Caco-2 (cell line): ENCODE data around the gene CYP2A13. TPM values are rescaled to one million over a fixed set of nuclear protein-coding genes. Genes with fewer than 3 reads are reported as not detected.
"Not testable (repeated sequence)": the region's sequence is repeated elsewhere in the genome, so short reads cannot be mapped to it uniquely, and the experiment has no call there.

Experiments used
- BruUV-seq: library from RNA; stranded (reverse); fragments of 400-500 nt; replicated peaks from 2 replicates; lab custom pipeline; 2021; lab: Mats Ljungman, UMichigan
- CTCF ChIA-PET: fragments of 300-600 bp; sonication (Branson Sonifier 250); formaldehyde crosslinking; loops from one replicate; lab custom pipeline; 2022; ENCODE audit warnings: antibody characterized with exemption; lab: Charles Lee
- POLR2A ChIA-PET: fragments of 300-600 bp; sonication (Branson Sonifier 250); formaldehyde crosslinking; loops from one replicate; lab custom pipeline; 2022; ENCODE audit warnings: antibody characterized with exemption; lab: Charles Lee
- DNase-seq, 2 experiments: peaks; one replicate each; pipeline versions ENCODE4 v3.0.0 to v3.0.0-alpha.2; 2020 to 2022
- H3K27me3 ChIP-seq: replicated peaks from 2 replicates; pipeline ENCODE4 v1.6.0; 2011; ENCODE audit warnings: low read length; ENCODE audit not compliant: control insufficient read depth, insufficient read depth
- H3K36me3 ChIP-seq: 2 replicates; pipeline ENCODE4 v1.5.1; 2011; ENCODE audit warnings: low read length; ENCODE audit not compliant: control insufficient read depth, insufficient read depth
- H3K4me1 ChIP-seq: fragments of 250-450 bp; sonication (Bioruptor Pico); 2 replicates; pipeline ENCODE4 v1.5.1; 2020; ENCODE audit warnings: mild to moderate bottlenecking
- H3K4me3 ChIP-seq: 2 replicates; pipeline ENCODE4 v1.5.1; 2011; ENCODE audit warnings: low read depth, mild to moderate bottlenecking, control low read depth, low read length
- H3K9me3 ChIP-seq: fragments of 250-450 bp; sonication (Bioruptor Pico); 2 replicates; pipeline ENCODE4 v1.5.1; 2020; ENCODE audit warnings: mild to moderate bottlenecking, moderate library complexity
- H3K27ac Mint-ChIP-seq: one replicate; pipeline ENCODE4 v1.8.0; 2022; ENCODE audit warnings: mixed read lengths; ENCODE audit not compliant: unreplicated experiment
- H3K27me3 Mint-ChIP-seq: one replicate; pipeline ENCODE4 v1.8.0; 2022; ENCODE audit warnings: mixed read lengths; ENCODE audit not compliant: insufficient read depth, unreplicated experiment
- H3K36me3 Mint-ChIP-seq: one replicate; pipeline ENCODE4 v1.8.0; 2022; ENCODE audit warnings: mild to moderate bottlenecking, mixed read lengths; ENCODE audit not compliant: insufficient read depth, unreplicated experiment
- H3K4me1 Mint-ChIP-seq: one replicate; pipeline ENCODE4 v1.8.0; 2022; ENCODE audit warnings: low read depth, mixed read lengths; ENCODE audit not compliant: unreplicated experiment
- H3K4me3 Mint-ChIP-seq: one replicate; pipeline ENCODE4 v1.8.0; 2022; ENCODE audit warnings: mild to moderate bottlenecking, moderate library complexity, mixed read lengths; ENCODE audit not compliant: unreplicated experiment
- H3K9me3 Mint-ChIP-seq: one replicate; pipeline ENCODE4 v1.8.0; 2022; ENCODE audit warnings: mixed read lengths; ENCODE audit not compliant: unreplicated experiment
- intact Hi-C: fragments of 100-400 bp; cut with micrococcal nuclease; formaldehyde crosslinking; loops from one replicate; pipeline ENCODE4 v1.10.0; 2022; ENCODE audit not compliant: unreplicated experiment
- total RNA-seq: library from RNA; stranded (reverse); gene quantifications from 2 replicates; pipeline ENCODE4 v1.2.3, GENCODE V29; 2022
- TF ChIP-seq, protein P1 (sequence below), 2 experiments: fragments of 200-600 bp in 1 of 2; IDR thresholded peaks; 1 replicate in 1 of 2; 2 replicates in 1 of 2; pipeline versions ENCODE4 v1.5.1 to v1.8.0; 2011 to 2022; ENCODE audit warnings: antibody characterized with exemption in 1 of 2, control low read depth in 1 of 2, inconsistent platforms in 1 of 2, low read depth in 1 of 2, low read length in 1 of 2, mild to moderate bottlenecking in 1 of 2, moderate library complexity in 1 of 2; ENCODE audit not compliant: insufficient read depth in 1 of 2, severe bottlenecking in 1 of 2, unreplicated experiment in 1 of 2

CYP2A13 gene
- total RNA-seq, 1 experiment from 2014 or later, result not detected

DNA sequence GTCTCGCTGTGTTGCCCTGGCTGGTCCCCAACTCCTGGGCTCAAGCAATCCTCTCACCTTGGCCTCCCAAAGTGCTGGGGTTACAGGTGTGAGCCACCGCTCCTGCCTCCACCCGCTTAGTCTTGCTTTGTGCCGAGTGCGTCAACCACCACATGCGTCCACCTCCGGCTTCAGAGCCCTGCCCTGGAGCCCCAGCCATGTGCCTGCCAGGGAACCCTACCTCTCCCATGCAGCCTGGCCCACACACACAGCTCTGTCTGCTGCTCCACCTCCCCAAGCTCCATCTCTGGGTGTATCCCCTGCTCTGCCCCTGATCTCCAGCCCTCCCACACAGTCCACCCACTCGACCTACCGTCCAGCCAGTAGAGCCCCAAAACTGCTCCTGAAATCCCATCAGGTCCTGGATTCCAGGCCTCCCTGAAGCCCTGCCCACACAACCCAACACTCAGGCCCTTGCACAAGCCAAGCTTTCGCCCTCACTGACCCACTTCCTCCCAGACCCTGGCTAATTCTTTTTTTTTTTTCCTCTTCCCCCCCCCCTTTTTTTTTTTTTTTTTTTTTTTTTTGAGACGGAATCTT lies 35.6 kb downstream of the CYP2A13 start:
- Mint-ChIP-seq H3K4me1 (peaks cover 7% of the 10 kb centered on the region), H3K27me3 (no peaks in the 10 kb centered on the region), H3K36me3 (no peaks in the 10 kb centered on the region), H3K27ac (no peak overlapping the region), H3K4me3 (no peak overlapping the region), H3K9me3 (no peaks in the 10 kb centered on the region)
- Histone ChIP-seq H3K4me1 (no peaks in the 10 kb centered on the region), H3K4me3 (no peak overlapping the region), H3K36me3 (no peaks in the 10 kb centered on the region), H3K27me3 (no peaks in the 10 kb centered on the region), H3K9me3 (no peaks in the 10 kb centered on the region)
- no peak for DNase-seq
- ChIA-PET POLR2A (no interaction called here), CTCF (no interaction called here)
- intact Hi-C loops, result no loop called here
- TF ChIP-seq, protein P1, sequence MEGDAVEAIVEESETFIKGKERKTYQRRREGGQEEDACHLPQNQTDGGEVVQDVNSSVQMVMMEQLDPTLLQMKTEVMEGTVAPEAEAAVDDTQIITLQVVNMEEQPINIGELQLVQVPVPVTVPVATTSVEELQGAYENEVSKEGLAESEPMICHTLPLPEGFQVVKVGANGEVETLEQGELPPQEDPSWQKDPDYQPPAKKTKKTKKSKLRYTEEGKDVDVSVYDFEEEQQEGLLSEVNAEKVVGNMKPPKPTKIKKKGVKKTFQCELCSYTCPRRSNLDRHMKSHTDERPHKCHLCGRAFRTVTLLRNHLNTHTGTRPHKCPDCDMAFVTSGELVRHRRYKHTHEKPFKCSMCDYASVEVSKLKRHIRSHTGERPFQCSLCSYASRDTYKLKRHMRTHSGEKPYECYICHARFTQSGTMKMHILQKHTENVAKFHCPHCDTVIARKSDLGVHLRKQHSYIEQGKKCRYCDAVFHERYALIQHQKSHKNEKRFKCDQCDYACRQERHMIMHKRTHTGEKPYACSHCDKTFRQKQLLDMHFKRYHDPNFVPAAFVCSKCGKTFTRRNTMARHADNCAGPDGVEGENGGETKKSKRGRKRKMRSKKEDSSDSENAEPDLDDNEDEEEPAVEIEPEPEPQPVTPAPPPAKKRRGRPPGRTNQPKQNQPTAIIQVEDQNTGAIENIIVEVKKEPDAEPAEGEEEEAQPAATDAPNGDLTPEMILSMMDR (IDR thresholded peaks at IDR 0.05; ENCODE audit: insufficient read depth in 1 of 2, low read depth in 1 of 2, low read length in 1 of 2, severe bottlenecking in 1 of 2, unreplicated experiment in 1 of 2), result no peak
- no TSS peak for BruUV-seq

DNA sequence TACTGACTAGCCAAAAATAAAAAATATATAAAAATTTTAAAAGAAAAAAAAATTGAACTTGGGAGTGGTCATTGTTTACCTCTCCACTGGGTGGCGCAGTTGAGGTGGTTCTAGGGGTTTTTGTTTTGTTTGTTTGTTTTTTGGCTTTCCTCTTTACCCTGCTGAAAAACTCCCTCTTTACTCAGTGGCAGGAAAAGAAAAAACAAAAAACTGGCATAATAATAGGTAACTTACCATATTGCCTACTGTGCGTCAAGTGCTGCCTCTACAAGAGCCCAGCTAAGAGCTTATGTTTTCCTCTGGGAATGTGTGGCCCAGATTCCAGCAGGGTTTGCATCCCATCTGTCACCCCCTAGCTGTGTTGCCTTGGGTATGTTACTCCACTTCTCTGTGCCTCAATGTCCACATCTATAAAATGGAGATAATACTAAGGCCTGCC lies 38.5 kb downstream of the CYP2A13 start:
- H3K27me3 Mint-ChIP-seq, H3K36me3 ChIP-seq, H3K4me3 Mint-ChIP-seq, H3K27ac Mint-ChIP-seq, H3K4me1 Mint-ChIP-seq, H3K4me1 ChIP-seq, H3K9me3 ChIP-seq, H3K4me3 ChIP-seq, H3K36me3 Mint-ChIP-seq, BruUV-seq, H3K27me3 ChIP-seq, POLR2A ChIA-PET, H3K9me3 Mint-ChIP-seq: not testable (repeated sequence)
- CTCF ChIA-PET, result interaction anchor here (1.8 kb wide), 1 partner anchor 137 kb away, joined by 5 read pairs; the partner anchor contains the start of gene HNRNPUL1
- DNase-seq, result peak in 1 of 2 experiments; percentile 41
- TF ChIP-seq, protein P1 (IDR thresholded peaks at IDR 0.05; ENCODE audit: insufficient read depth in 1 of 2, low read depth in 1 of 2, low read length in 1 of 2, severe bottlenecking in 1 of 2, unreplicated experiment in 1 of 2), result peak; percentile 55 to 83
- intact Hi-C loops, result loop anchor here (2.0 kb wide), 2 partner anchors 136 to 182 kb away; no protein-coding TSS in a partner anchor

DNA sequence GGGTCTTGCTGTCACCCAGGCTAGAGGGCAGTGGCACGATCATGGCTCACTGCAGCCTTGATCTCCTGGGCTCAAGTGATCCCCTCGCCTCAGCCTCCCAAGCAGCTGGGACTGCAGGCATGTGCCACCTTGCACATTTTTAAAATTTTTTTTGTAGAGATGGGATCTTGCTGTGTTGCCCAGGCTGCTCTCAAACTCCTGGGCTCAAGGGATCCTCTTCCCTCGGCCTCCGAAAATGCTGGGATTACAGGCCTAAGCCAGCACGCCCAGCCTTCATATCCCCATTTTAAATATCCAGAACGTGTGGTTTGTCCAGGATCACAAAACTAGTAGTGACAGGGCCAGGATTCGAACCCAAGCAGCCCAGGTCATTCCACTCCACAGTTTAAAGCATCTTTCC lies 39.1 kb downstream of the CYP2A13 start:
- CTCF ChIA-PET, result interaction anchor here (1.8 kb wide), 1 partner anchor 136 kb away, joined by 5 read pairs; the partner anchor contains the start of gene HNRNPUL1
- not testable (repeated sequence) for H3K4me1 ChIP-seq, H3K27me3 Mint-ChIP-seq, H3K9me3 Mint-ChIP-seq, H3K4me3 ChIP-seq, H3K4me1 Mint-ChIP-seq, H3K9me3 ChIP-seq, BruUV-seq, H3K36me3 ChIP-seq, H3K36me3 Mint-ChIP-seq, DNase-seq, H3K27me3 ChIP-seq
- peak overlapping the region; percentile 16 for H3K27ac Mint-ChIP-seq
- intact Hi-C loops, result loop anchor here (2.0 kb wide), 2 partner anchors 135 to 181 kb away; no protein-coding TSS in a partner anchor
- H3K4me3 Mint-ChIP-seq, result peak overlapping the region; percentile 27
- POLR2A ChIA-PET, result interaction anchor here (0.9 kb wide), 1 partner anchor 136 kb away, joined by 3 read pairs; no protein-coding TSS in a partner anchor
